Measurements from ENCODE around the gene LHFPL6.

- TF ChIP-seq CTCF (IDR thresholded peaks at IDR 0.05) (no peak), POLR2AphosphoS5 (IDR thresholded peaks at IDR 0.05; ENCODE audit: insufficient read depth in 1 of 2, low read depth in 1 of 2) (no peak), POLR2A (IDR thresholded peaks at IDR 0.05) (no peak)
Measured at GRCh38 chr13:39538816-39539790, 63.9 kb downstream of the LHFPL6 start.

All from vagina (tissue), 2 donors.